Tongue (tissue), 2 donors: ENCODE measurements around the gene NELFB. TPM values are rescaled to one million over a fixed set of nuclear protein-coding genes. Genes with fewer than 3 reads are reported as not detected.

Experiments used
- DNase-seq: peaks from one replicate; pipeline ENCODE4 v3.0.0-alpha.2; 2015
- total RNA-seq: library from RNA; depleted of rRNA; stranded (reverse); fragments of >200 nt; gene quantifications from one replicate; pipeline ENCODE4 v1.2.3, GENCODE V29; 2014

Gene NELFB
- total RNA-seq, 1 donor from 2014 or later, result 50.9 TPM

GRCh38 chr9:137268538-137269201 is 13.5 kb downstream of the NELFB start:
- DNase-seq, result no peak

DNA sequence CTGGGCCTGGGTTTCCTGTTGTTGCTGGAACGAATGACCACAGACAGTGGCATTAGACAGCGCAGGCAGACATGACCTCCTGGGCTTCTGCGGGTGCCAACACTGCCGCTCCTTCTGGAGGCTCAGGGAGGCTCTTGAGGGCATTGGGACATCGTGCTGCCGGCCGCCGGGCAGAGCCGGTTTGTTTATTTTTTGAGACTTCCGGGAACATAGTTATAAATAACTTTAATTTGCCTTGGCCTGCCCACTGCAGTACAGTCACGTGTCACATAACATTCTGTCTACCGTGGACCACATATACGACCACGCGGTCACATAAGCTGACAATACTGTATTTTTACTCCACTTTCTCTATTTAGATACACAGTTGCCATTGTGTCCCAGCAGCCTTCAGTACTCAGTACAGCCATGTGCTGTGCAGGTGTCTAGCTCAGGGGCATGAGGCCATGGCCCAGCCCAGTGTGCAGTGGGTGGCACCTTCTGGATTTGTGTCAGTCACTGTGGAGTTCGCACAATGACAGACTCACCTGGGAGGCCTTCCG is 14.2 kb downstream of the NELFB start:
- DNase-seq, result no peak

- DNase-seq, result no peak
Measured at GRCh38 chr9:137270929-137271695, 16.0 kb downstream of the NELFB start.

GRCh38 chr9:137271696-137272076 is 16.6 kb downstream of the NELFB start:
- DNase-seq, result no peak

- DNase-seq, result no peak
Measured at GRCh38 chr9:137272241-137273094, 17.3 kb downstream of the NELFB start.

DNA sequence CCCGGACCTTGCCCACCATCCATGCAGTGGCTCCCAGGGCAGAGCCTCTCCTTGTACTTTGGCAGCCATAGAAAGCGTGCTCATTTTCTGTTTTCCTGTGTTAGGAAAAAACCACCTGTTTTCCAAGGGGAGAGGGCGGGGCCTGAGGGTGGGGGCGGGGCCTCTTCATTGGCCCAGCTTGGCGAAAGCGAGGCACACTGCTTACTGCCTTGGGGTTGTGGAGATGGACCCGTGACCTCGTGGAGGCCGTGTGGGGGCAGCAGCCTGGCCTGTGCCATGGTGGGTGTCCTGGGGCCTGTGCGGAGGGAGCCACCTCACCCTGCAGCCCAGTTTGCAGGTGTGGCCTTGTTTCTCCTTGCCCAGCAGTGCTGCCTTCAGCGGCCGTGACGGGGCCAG is 18.0 kb downstream of the NELFB start:
- DNase-seq, result no peak

GRCh38 chr9:137273611-137274320 is 18.6 kb downstream of the NELFB start:
- no peak for DNase-seq

DNA sequence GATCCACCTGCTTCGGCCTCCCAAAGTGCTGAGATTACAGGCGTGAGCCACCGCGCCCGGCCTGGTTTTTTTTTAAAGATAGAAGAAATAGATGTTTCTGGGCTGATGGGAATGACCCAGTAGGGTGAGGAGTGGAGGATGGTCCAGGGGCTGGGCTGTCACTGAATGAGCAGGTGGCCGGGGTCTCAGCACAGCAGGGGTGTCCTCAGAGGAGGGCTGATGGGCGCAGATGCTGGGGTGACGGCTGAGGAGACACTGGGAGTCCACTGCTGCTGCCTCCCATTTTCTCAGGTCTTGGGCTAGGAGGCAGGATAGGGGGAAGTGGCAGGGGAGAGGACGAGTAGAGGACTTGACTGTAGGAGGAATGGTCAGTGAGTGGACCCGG is 20.1 kb downstream of the NELFB start:
- DNase-seq, result no peak

DNA sequence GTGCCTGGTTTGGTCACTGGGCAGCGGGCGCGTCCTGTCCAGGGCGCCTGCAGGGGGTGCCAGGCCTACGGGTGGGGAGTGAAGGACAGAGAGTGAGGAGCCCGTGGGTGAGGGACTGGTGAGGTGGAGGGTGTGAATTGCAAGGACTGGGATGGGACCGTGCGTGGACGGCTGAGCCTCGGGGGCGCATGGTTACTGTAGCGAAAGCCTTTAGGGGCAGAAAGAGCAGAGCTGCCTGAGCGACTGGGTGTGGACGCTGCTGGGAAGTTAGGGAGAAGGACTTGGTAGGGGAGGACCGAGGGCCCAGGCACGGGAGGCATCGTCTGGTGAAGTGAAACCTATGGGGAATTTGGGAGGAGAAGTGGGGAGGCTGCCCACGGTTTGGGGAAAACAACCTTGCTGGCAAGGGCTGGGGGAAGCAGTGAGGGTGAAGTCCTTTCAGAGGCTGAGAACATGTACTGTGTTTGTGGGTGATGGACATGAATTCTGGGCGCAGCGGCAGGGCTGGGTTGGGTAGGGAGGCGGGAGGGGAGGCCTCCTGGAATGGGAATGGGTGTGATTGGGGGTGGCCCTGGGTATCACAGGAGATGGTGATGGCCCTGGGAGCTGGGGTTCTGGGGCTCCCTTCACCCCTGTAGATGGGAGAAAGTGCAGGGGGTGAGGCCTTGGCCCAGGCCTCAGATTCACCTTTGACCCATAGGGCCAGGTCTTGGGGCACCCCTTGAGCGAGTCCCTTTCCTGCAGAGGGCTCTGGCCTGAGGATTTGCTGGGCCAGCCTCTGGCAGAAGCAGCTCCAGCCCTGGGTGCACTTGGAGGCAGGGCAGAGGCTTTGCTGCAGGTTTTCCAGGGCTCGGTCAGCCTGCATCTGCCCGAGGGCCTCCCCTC is 20.7 kb downstream of the NELFB start:
- DNase-seq, result no peak

GRCh38 chr9:137276473-137277328 is 21.6 kb downstream of the NELFB start:
- peak; percentile 93 for DNase-seq

DNA sequence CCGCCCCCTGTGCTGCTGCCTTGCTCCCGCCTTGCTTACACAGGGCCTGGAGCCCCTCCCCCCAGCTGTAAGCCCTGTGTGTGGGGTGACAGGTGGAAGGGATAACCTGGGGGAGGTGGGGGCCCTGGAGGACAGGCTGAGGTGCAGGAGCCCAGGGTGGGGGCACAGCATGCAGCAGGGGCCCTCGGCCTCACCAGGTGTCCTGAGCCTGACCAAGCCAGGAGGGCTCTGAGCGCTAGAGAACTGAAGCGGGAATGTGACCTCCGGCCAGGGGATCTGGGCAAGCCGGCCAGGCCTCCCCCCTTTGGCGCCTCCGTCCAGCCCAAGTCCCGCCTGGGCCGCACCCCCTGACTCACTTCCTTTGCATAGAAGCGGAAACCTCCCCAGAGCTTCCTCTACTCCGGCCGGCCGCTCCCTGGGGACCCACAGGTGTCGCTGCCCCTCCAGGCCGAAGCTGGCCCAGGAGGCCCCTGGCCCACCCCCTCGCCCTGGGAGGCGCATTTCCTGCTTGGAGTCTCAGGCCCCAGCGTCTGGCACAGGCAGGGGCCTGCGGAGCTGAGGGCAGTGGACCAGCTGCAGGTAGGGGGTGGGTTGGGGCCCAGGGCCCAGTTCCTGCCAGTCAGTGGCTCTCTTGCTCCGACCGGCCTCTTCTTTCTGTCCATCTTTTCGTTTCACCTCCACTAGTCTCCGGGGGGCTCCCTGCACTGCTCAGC is 22.4 kb downstream of the NELFB start, which contains the start of gene TOR4A:
Gene TOR4A, plus strand, starts transcription at position 398 of the 713 bp plus-strand sequence. CDS start 964 bp downstream, outside the sequence.
- DNase-seq, result peak; percentile 69

DNA sequence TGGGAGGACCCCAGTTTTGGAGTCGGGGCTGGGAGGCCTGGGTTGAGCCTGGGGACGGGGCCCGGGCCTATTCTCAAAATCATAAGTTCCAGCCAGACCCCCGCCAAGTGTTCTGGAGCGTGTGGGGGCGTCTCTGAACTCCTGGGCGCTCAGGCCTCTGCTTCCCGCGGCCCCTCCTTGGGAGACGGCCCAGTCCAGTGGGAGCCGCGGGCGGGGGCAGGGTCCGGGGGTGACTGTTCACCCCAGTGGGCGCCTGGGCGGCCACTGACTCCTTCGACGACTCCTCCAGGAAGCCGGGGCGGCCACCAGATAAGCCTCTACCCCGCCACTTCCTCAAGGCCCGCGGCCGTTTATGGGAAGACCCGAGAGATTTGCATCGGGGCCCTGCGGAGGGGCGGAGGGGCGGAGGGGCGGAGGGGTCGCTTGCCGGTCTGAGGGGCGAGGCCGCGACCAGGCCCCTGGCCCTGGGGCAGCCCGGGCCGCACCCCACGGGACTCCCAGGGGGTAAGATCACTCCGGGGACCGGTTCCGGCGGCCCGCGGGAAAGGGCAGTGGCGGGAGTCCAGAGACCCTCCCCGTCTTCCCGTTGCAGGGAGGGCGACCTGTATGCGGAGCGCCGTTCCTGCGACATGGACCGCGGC is 23.1 kb downstream of the NELFB start:
- DNase-seq, result no peak

GRCh38 chr9:137278721-137279711 is 23.9 kb downstream of the NELFB start:
- DNase-seq, result no peak

- DNase-seq, result no peak
Measured at GRCh38 chr9:137279741-137280473, 24.8 kb downstream of the NELFB start.

DNA sequence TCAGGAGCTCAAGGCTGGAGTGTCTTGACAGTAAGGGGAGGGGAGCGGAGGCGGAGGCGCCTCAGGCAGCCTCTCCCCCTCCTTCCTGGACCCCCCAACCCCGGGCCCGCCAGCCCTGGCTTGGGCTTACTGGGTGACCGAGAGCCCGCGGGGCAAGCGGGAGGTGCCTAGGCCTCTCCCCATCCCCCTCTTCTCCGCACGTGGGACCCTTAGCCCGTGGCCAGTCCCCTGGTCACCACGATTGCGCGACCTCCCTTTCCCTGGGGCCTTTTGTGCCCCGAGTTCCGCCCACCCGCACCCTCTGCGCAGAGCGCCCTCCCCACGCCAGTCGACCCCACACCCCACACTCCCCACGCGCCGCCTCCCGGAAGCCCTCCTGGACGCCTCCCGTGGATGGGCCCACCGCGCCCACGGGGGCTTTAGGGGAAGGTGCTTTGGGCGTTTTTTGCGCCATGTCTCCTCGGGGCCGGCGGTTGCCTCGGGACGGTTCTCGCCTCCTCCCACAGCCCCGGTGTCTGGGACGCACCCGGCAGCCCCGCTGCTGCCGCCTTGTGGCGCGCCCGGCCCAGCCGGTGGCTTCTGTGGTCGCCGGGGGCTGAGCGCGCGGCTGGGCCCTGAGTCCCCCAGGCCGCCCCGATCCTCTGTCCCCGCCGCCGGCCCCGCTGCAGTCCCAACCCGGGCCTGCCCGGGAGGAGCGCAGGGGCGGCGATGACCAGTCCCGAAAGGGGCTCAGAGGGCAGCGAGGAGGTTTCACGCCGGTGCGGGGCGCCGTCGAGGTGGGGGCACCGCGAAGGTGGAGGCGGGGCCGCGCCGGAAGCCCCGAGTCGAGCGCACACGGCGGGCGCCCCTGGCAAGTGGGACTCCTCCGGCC is 25.6 kb downstream of the NELFB start:
- no peak for DNase-seq
